K562 (cell line): ENCODE results near the gene MICU2. TPM values are rescaled to one million over a fixed set of nuclear protein-coding genes. Genes with fewer than 3 reads are reported as not detected.

Experiments
- CUX1 ChIP-seq: fragments of 200-800 bp; sonication (Bioruptor generic); IDR thresholded peaks from 2 replicates; pipeline ENCODE4 v1.6.1; 2016; ENCODE audit warnings: missing genetic modification characterization, missing compliant biosample characterization
- HMG20A ChIP-seq: fragments of 450-650 bp; formaldehyde crosslinking; conservative IDR thresholded peaks from 2 replicates; pipeline ENCODE4 v1.4.0; 2020; ENCODE audit warnings: mild to moderate bottlenecking, mixed read lengths
- ILK ChIP-seq: fragments of 450-650 bp; IDR thresholded peaks from 2 replicates; pipeline ENCODE4 v1.6.1; 2016; ENCODE audit warnings: missing genetic modification characterization, low read depth, mild to moderate bottlenecking, missing compliant biosample characterization, moderate library complexity, borderline replicate concordance
- NFE2 ChIP-seq: IDR thresholded peaks from 2 replicates; pipeline ENCODE4 v1.6.1; 2014; ENCODE audit warnings: antibody characterized with exemption, low read depth
- NR2C2 ChIP-seq, 2 experiments: fragments of 200-800 bp in 1 of 2; sonication (Bioruptor generic) in 1 of 2; sonication (generic) in 1 of 2; formaldehyde crosslinking in 1 of 2; IDR thresholded peaks; 2 replicates each; pipeline versions ENCODE4 v1.6.1 to v1.8.0; 2016 to 2022; ENCODE audit warnings: mild to moderate bottlenecking in 1 of 2, missing compliant biosample characterization in 1 of 2, missing genetic modification characterization in 1 of 2, missing genetic modification reagents in 1 of 2
- NR3C1 ChIP-seq: sonication (generic); formaldehyde crosslinking; IDR thresholded peaks from 2 replicates; pipeline ENCODE4 v1.8.1; 2022; ENCODE audit warnings: missing genetic modification reagents
- RBBP5 ChIP-seq: fragments of 200-600 bp; sonication (generic); IDR thresholded peaks from 2 replicates; pipeline ENCODE4 v1.6.1; 2012; ENCODE audit warnings: borderline replicate concordance, mild to moderate bottlenecking, low read length, control low read depth, inconsistent platforms; ENCODE audit not compliant: insufficient read depth, poor library complexity, severe bottlenecking
- SAFB2 ChIP-seq: fragments of 200-400 bp; formaldehyde crosslinking; IDR thresholded peaks from 2 replicates; pipeline ENCODE4 v1.6.1; 2018; ENCODE audit warnings: borderline replicate concordance, low read length, low read depth, moderate library complexity; ENCODE audit not compliant: severe bottlenecking
- SMC3 ChIP-seq: conservative IDR thresholded peaks from 2 replicates; pipeline ENCODE4 v1.6.1; 2011; ENCODE audit warnings: low read depth, low read length, improper control_type of control experiment; ENCODE audit not compliant: insufficient read depth
- SPI1 ChIP-seq: IDR thresholded peaks from 2 replicates; pipeline ENCODE4 v1.6.1; 2011; ENCODE audit warnings: low read depth, low read length, control low read depth, borderline replicate concordance
- TAF15 ChIP-seq: fragments of 200-400 bp; formaldehyde crosslinking; IDR thresholded peaks from 2 replicates; pipeline ENCODE4 v1.6.1; 2017; ENCODE audit warnings: mild to moderate bottlenecking, low read depth, low read length, moderate library complexity
- TAF9B ChIP-seq: fragments of 450-650 bp; IDR thresholded peaks from 2 replicates; pipeline ENCODE4 v1.6.1; 2018; ENCODE audit warnings: mild to moderate bottlenecking; ENCODE audit not compliant: partially characterized antibody
- ZNF644 ChIP-seq: fragments of 200-800 bp; sonication (Bioruptor generic); IDR thresholded peaks from 2 replicates; pipeline ENCODE4 v1.6.1; 2016; ENCODE audit warnings: low read depth, missing genetic modification characterization, missing compliant biosample characterization
- polyA plus RNA-seq, 8 experiments: library from polyadenylated mRNA; depleted of rRNA in 4 of 8; stranded (reverse) in 5 of 8; unstranded in 3 of 8; fragments of >200 nt; fragmentation: Nextera tagmentation in 2 of 8; fragmentation: Illumina TruSeq in 1 of 8; extraction: Ambion mirVana in 2 of 8; extraction: Trizol in 1 of 8; gene quantifications; 2 replicates each; pipeline versions ENCODE4 v1.2.1 to v1.2.3, GENCODE V29; 2011 to 2014; ENCODE audit warnings: inconsistent platforms in 1 of 8, missing spikeins in 1 of 8
- total RNA-seq, 7 experiments: library from RNA; depleted of rRNA in 6 of 7; stranded (reverse); fragments of >200 nt in 6 of 7; fragmentation: Illumina TruSeq in 2 of 7; extraction: Trizol in 2 of 7; gene quantifications; 2 replicates each; pipeline versions ENCODE4 v1.2.1 to v1.2.3, GENCODE V29; 2011 to 2021; ENCODE audit warnings: low replicate concordance in 1 of 7
- TF ChIP-seq, protein P1 (sequence below): fragments of 450-650 bp; IDR thresholded peaks from 2 replicates; pipeline ENCODE4 v1.6.1; 2018; ENCODE audit not compliant: partially characterized antibody
- TF ChIP-seq, protein P2 (sequence below): fragments of 200-800 bp; sonication (Bioruptor generic); IDR thresholded peaks from 2 replicates; pipeline ENCODE4 v1.6.1; 2017; ENCODE audit warnings: missing genetic modification characterization, missing compliant biosample characterization

MICU2 gene
- total and polyA plus RNA-seq, 9 of the 15 experiments (the other 6 are each of a cell fraction or from before 2014, with no cell fraction given) = 9.1 to 41.8 (median 33.4) TPM

GRCh38 chr13:21603531-21604448 is at the start of gene MICU2 (continued):
- no peak for TF ChIP-seq SMC3
- no peak for TF ChIP-seq ZNF644 (tag)
- TF ChIP-seq SPI1 = peak; percentile 34; the same call in 1 of the 2 replicates
- TF ChIP-seq TAF15 = no peak
- TF ChIP-seq, protein P1, sequence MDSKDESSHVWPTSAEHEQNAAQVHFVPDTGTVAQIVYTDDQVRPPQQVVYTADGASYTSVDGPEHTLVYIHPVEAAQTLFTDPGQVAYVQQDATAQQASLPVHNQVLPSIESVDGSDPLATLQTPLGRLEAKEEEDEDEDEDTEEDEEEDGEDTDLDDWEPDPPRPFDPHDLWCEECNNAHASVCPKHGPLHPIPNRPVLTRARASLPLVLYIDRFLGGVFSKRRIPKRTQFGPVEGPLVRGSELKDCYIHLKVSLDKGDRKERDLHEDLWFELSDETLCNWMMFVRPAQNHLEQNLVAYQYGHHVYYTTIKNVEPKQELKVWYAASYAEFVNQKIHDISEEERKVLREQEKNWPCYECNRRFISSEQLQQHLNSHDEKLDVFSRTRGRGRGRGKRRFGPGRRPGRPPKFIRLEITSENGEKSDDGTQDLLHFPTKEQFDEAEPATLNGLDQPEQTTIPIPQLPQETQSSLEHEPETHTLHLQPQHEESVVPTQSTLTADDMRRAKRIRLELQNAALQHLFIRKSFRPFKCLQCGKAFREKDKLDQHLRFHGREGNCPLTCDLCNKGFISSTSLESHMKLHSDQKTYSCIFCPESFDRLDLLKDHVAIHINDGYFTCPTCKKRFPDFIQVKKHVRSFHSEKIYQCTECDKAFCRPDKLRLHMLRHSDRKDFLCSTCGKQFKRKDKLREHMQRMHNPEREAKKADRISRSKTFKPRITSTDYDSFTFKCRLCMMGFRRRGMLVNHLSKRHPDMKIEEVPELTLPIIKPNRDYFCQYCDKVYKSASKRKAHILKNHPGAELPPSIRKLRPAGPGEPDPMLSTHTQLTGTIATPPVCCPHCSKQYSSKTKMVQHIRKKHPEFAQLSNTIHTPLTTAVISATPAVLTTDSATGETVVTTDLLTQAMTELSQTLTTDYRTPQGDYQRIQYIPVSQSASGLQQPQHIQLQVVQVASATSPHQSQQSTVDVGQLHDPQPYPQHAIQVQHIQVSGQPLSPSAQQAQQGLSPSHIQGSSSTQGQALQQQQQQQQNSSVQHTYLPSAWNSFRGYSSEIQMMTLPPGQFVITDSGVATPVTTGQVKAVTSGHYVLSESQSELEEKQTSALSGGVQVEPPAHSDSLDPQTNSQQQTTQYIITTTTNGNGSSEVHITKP = peak; percentile 48
- TF ChIP-seq, protein P2, sequence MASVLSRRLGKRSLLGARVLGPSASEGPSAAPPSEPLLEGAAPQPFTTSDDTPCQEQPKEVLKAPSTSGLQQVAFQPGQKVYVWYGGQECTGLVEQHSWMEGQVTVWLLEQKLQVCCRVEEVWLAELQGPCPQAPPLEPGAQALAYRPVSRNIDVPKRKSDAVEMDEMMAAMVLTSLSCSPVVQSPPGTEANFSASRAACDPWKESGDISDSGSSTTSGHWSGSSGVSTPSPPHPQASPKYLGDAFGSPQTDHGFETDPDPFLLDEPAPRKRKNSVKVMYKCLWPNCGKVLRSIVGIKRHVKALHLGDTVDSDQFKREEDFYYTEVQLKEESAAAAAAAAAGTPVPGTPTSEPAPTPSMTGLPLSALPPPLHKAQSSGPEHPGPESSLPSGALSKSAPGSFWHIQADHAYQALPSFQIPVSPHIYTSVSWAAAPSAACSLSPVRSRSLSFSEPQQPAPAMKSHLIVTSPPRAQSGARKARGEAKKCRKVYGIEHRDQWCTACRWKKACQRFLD (CRISPR knock-in tag) = peak; percentile 67; the same call in 1 of the 2 replicates
- TF ChIP-seq NR2C2 (CRISPR knock-in tag; IDR thresholded peaks at IDR 0.05) = no peak
- no peak; the same call in 1 of the 2 replicates for TF ChIP-seq NR2C2 (tag; IDR thresholded peaks at IDR 0.05)
- no peak for TF ChIP-seq SAFB2
- TF ChIP-seq NR3C1 = no peak
- TF ChIP-seq CUX1 (CRISPR knock-in tag) = no peak
- TF ChIP-seq RBBP5 = peak; percentile 77
- no peak for TF ChIP-seq ILK
- no peak for TF ChIP-seq HMG20A
- peak; percentile 84 for TF ChIP-seq TAF9B
- TF ChIP-seq NFE2 = no peak
